ENCODE measurements around the gene NUP210.

NUP210 gene

GRCh38 chr3:13377021-13377420, 43.1 kb downstream of the NUP210 start:
- H3K9ac ChIP-seq, result no peak overlapping the region
- H3K79me2 ChIP-seq (ENCODE audit: insufficient read depth, low read depth), result no peaks in the 10 kb centered on the region
- no peak for TF ChIP-seq CTCF (conservative IDR thresholded peaks at IDR 0.05; ENCODE audit: low read depth, low read length)
- no peak overlapping the region for H3K4me2 ChIP-seq
- no peaks in the 10 kb centered on the region for H3K4me1 ChIP-seq (ENCODE audit: low read depth, poor library complexity, severe bottlenecking)
- no peak overlapping the region for H3K27ac ChIP-seq
- no peak overlapping the region for H3K4me3 ChIP-seq (IDR thresholded peaks at IDR 0.05; ENCODE audit: insufficient read depth, low read depth, low read length)
- no peaks in the 10 kb centered on the region; the same call in 1 of the 2 replicates for H3K36me3 ChIP-seq (ENCODE audit: insufficient read depth)
- no peak overlapping the region for H2AFZ ChIP-seq (ENCODE audit: low read depth)
- H3K27me3 ChIP-seq (ENCODE audit: insufficient read depth, low read depth), result no peaks in the 10 kb centered on the region
- no peaks in the 10 kb centered on the region for H4K20me1 ChIP-seq (ENCODE audit: insufficient read depth)

GRCh38 chr3:13376091-13376490, 44.0 kb downstream of the NUP210 start:
- no peaks in the 10 kb centered on the region for H3K79me2 ChIP-seq (ENCODE audit: insufficient read depth, low read depth)
- no peak overlapping the region for H3K9ac ChIP-seq
- no peak for TF ChIP-seq CTCF (conservative IDR thresholded peaks at IDR 0.05; ENCODE audit: low read depth, low read length)
- no peaks in the 10 kb centered on the region for H3K27me3 ChIP-seq (ENCODE audit: insufficient read depth, low read depth)
- H3K4me2 ChIP-seq, result no peak overlapping the region
- H3K4me3 ChIP-seq (IDR thresholded peaks at IDR 0.05; ENCODE audit: insufficient read depth, low read depth, low read length), result no peak overlapping the region
- no peak overlapping the region for H2AFZ ChIP-seq (ENCODE audit: low read depth)
- H3K27ac ChIP-seq, result no peak overlapping the region
- H3K36me3 ChIP-seq (ENCODE audit: insufficient read depth), result no peaks in the 10 kb centered on the region; the same call in 1 of the 2 replicates
- H3K4me1 ChIP-seq (ENCODE audit: low read depth, poor library complexity, severe bottlenecking), result no peaks in the 10 kb centered on the region
- H4K20me1 ChIP-seq (ENCODE audit: insufficient read depth), result no peaks in the 10 kb centered on the region

GRCh38 chr3:13375464-13375863, 44.7 kb downstream of the NUP210 start:
- Histone ChIP-seq H3K27ac (no peak overlapping the region), H4K20me1 (ENCODE audit: insufficient read depth) (no peaks in the 10 kb centered on the region), H3K4me2 (no peak overlapping the region), H3K79me2 (ENCODE audit: insufficient read depth, low read depth) (no peaks in the 10 kb centered on the region), H3K9ac (no peak overlapping the region), H3K27me3 (ENCODE audit: insufficient read depth, low read depth) (no peaks in the 10 kb centered on the region), H2AFZ (ENCODE audit: low read depth) (no peak overlapping the region), H3K4me1 (ENCODE audit: low read depth, poor library complexity, severe bottlenecking) (no peaks in the 10 kb centered on the region), H3K36me3 (ENCODE audit: insufficient read depth) (no peaks in the 10 kb centered on the region; the same call in 1 of the 2 replicates), H3K4me3 (IDR thresholded peaks at IDR 0.05; ENCODE audit: insufficient read depth, low read depth, low read length) (no peak overlapping the region)
- TF ChIP-seq CTCF (conservative IDR thresholded peaks at IDR 0.05; ENCODE audit: low read depth, low read length), result no peak

GRCh38 chr3:13373975-13374586, 46.0 kb downstream of the NUP210 start:
- Histone ChIP-seq H3K4me1 (ENCODE audit: low read depth, poor library complexity, severe bottlenecking) (no peaks in the 10 kb centered on the region), H3K4me2 (no peak overlapping the region), H3K4me3 (IDR thresholded peaks at IDR 0.05; ENCODE audit: insufficient read depth, low read depth, low read length) (no peak overlapping the region), H3K36me3 (ENCODE audit: insufficient read depth) (no peaks in the 10 kb centered on the region; the same call in 1 of the 2 replicates), H2AFZ (ENCODE audit: low read depth) (no peak overlapping the region), H3K27me3 (ENCODE audit: insufficient read depth, low read depth) (no peaks in the 10 kb centered on the region), H3K79me2 (ENCODE audit: insufficient read depth, low read depth) (no peaks in the 10 kb centered on the region), H3K9ac (no peak overlapping the region), H4K20me1 (ENCODE audit: insufficient read depth) (no peaks in the 10 kb centered on the region), H3K27ac (no peak overlapping the region)
- TF ChIP-seq CTCF (conservative IDR thresholded peaks at IDR 0.05; ENCODE audit: low read depth, low read length), result no peak
